ENCODE results near the gene LIPM. TPM values are rescaled to one million over a fixed set of nuclear protein-coding genes. Genes with fewer than 3 reads are reported as not detected.

LIPM gene
- total RNA-seq, 1 experiment from 2014 or later = not detected

DNA sequence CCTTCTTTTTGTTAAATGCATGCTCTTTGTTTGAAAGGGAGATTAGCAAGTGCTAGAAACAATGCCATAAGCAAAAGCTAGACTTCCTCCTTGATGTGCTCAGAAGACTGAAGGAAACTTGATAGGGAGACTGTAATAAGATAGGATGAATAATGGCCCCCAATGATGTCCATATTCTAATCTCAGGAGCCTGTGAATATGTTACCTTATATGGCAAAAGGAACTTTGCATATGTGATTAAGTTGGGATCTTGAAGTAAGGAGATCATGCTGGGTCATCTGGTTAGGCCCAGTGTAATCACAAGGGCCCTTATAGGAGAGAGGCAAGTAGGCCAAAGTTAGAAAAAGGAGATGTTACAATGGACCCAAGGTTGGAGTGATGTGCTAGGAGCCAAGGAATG lies 13.6 kb upstream of the LIPM start:
- Histone ChIP-seq H3K79me2 (ENCODE audit: low read length) (no peaks in the 10 kb centered on the region), H3K36me3 (ENCODE audit: low read depth, low read length) (no peaks in the 10 kb centered on the region), H3K9me3 (ENCODE audit: low read length) (no peaks in the 10 kb centered on the region), H3K4me2 (ENCODE audit: low read length) (no peak overlapping the region), H2AFZ (ENCODE audit: low read length) (no peak overlapping the region), H3K27ac (ENCODE audit: low read length) (no peak overlapping the region), H4K20me1 (ENCODE audit: low read length) (no peaks in the 10 kb centered on the region), H3K4me3 (ENCODE audit: low read length) (no peak overlapping the region), H3K9ac (ENCODE audit: low read length) (no peak overlapping the region), H3K9me2 (replicated peaks; ENCODE audit: low read length) (no peaks in the 10 kb centered on the region), H3K27me3 (ENCODE audit: low read length) (no peaks in the 10 kb centered on the region), H3K4me1 (ENCODE audit: insufficient read depth, low read length) (peaks cover 10% of the 10 kb centered on the region), H3F3A (ENCODE audit: low read length, unreplicated experiment) (no peaks in the 10 kb centered on the region)
- TF ChIP-seq EZH2 (IDR thresholded peaks at IDR 0.05; ENCODE audit: low read length, unreplicated experiment) (no peak), EZH2phosphoT487 (IDR thresholded peaks at IDR 0.05; ENCODE audit: borderline replicate concordance, low read length) (no peak)
- TF ChIP-seq, protein P1, sequence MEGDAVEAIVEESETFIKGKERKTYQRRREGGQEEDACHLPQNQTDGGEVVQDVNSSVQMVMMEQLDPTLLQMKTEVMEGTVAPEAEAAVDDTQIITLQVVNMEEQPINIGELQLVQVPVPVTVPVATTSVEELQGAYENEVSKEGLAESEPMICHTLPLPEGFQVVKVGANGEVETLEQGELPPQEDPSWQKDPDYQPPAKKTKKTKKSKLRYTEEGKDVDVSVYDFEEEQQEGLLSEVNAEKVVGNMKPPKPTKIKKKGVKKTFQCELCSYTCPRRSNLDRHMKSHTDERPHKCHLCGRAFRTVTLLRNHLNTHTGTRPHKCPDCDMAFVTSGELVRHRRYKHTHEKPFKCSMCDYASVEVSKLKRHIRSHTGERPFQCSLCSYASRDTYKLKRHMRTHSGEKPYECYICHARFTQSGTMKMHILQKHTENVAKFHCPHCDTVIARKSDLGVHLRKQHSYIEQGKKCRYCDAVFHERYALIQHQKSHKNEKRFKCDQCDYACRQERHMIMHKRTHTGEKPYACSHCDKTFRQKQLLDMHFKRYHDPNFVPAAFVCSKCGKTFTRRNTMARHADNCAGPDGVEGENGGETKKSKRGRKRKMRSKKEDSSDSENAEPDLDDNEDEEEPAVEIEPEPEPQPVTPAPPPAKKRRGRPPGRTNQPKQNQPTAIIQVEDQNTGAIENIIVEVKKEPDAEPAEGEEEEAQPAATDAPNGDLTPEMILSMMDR (conservative IDR thresholded peaks at IDR 0.05; ENCODE audit: low read depth, low read length) = no peak
- DNase-seq (no peak), ATAC-seq (no peak)
- no TSS peak for BruUV-seq (replicated peaks)
- ChIA-PET POLR2A (ENCODE audit: unreplicated experiment) (no interaction called here), CTCF (no interaction called here)
- intact Hi-C loops (cut with micrococcal nuclease) = no loop called here

DNA sequence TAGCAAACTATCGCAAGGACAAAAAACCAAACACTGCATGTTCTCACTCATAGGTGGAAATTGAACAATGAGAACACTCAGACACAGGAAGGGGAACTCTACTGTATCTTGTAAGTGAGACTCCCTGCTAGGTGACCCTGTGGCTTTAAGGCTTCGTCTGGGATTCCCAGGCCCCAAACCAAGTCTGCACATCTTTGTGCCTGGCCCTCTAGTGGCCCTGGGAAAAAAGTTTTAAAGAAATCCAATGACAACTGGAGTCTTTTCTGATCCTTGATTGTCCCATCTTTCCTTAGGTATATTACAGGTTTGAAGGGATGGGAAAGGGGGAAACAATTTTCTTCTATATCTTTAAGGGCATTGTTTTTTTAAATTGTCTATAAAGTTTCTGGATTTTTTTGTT lies 10.6 kb upstream of the LIPM start:
- H3K27ac ChIP-seq (ENCODE audit: low read length) = no peak overlapping the region
- DNase-seq (peak; percentile 38), ATAC-seq (no peak; the same call in 1 of the 2 replicates)
- ChIA-PET POLR2A (ENCODE audit: unreplicated experiment) (no interaction called here), CTCF (no interaction called here)
- H3K4me1 ChIP-seq (ENCODE audit: insufficient read depth, low read length) = peaks cover 16% of the 10 kb centered on the region
- H3K79me2 ChIP-seq (ENCODE audit: low read length) = no peaks in the 10 kb centered on the region
- no peak overlapping the region for H3K4me3 ChIP-seq (ENCODE audit: low read length)
- H3K36me3 ChIP-seq (ENCODE audit: low read depth, low read length) = no peaks in the 10 kb centered on the region
- TF ChIP-seq, protein P1 (conservative IDR thresholded peaks at IDR 0.05; ENCODE audit: low read depth, low read length) = peak; percentile 62
- TF ChIP-seq EZH2 (IDR thresholded peaks at IDR 0.05; ENCODE audit: low read length, unreplicated experiment) = no peak
- H3K9ac ChIP-seq (ENCODE audit: low read length) = no peak overlapping the region
- no peaks in the 10 kb centered on the region for H3F3A ChIP-seq (ENCODE audit: low read length, unreplicated experiment)
- no peak overlapping the region for H2AFZ ChIP-seq (ENCODE audit: low read length)
- H3K9me2 ChIP-seq (replicated peaks; ENCODE audit: low read length) = no peaks in the 10 kb centered on the region
- H3K27me3 ChIP-seq (ENCODE audit: low read length) = no peaks in the 10 kb centered on the region
- H3K4me2 ChIP-seq (ENCODE audit: low read length) = no peak overlapping the region
- intact Hi-C loops (cut with micrococcal nuclease) = no loop called here
- BruUV-seq (replicated peaks) = no TSS peak
- no peaks in the 10 kb centered on the region for H4K20me1 ChIP-seq (ENCODE audit: low read length)
- H3K9me3 ChIP-seq (ENCODE audit: low read length) = no peaks in the 10 kb centered on the region

DNA sequence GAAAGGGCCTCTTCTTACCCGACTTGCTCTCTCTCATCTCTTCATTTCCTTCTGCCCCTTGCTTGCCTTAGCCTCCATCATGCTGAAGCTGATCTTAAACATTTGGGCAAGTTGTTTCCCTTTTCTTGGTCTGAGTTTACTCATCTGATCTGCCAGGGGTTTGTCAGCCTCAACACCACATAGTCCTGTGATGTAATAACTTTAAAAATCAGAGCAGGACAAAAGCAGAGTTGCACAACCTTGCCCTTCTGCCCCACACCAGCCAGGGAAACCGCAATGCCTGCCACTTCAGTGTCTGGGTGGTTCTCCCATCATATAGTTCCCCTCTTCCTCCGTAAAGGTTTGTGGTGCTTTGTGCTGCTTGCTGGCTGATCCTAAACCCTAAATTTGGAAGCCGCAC lies 9.9 kb upstream of the LIPM start:
- no peaks in the 10 kb centered on the region for H3F3A ChIP-seq (ENCODE audit: low read length, unreplicated experiment)
- H3K27ac ChIP-seq (ENCODE audit: low read length) = no peak overlapping the region
- no peak overlapping the region for H2AFZ ChIP-seq (ENCODE audit: low read length)
- no peaks in the 10 kb centered on the region for H3K9me2 ChIP-seq (replicated peaks; ENCODE audit: low read length)
- TF ChIP-seq, protein P1 (conservative IDR thresholded peaks at IDR 0.05; ENCODE audit: low read depth, low read length) = no peak
- no peak for TF ChIP-seq EZH2phosphoT487 (IDR thresholded peaks at IDR 0.05; ENCODE audit: borderline replicate concordance, low read length)
- no peak for TF ChIP-seq EZH2 (IDR thresholded peaks at IDR 0.05; ENCODE audit: low read length, unreplicated experiment)
- H3K4me1 ChIP-seq (ENCODE audit: insufficient read depth, low read length) = peaks cover 16% of the 10 kb centered on the region
- H3K9ac ChIP-seq (ENCODE audit: low read length) = no peak overlapping the region
- H3K9me3 ChIP-seq (ENCODE audit: low read length) = no peaks in the 10 kb centered on the region
- CTCF ChIA-PET = no interaction called here
- BruUV-seq (replicated peaks) = no TSS peak
- DNase-seq (peak; percentile 31), ATAC-seq (no peak)
- no peak overlapping the region for H3K4me2 ChIP-seq (ENCODE audit: low read length)
- no peaks in the 10 kb centered on the region for H3K79me2 ChIP-seq (ENCODE audit: low read length)
- POLR2A ChIA-PET (ENCODE audit: unreplicated experiment) = no interaction called here
- H3K36me3 ChIP-seq (ENCODE audit: low read depth, low read length) = no peaks in the 10 kb centered on the region
- no peaks in the 10 kb centered on the region for H3K27me3 ChIP-seq (ENCODE audit: low read length)
- H3K4me3 ChIP-seq (ENCODE audit: low read length) = no peak overlapping the region
- H4K20me1 ChIP-seq (ENCODE audit: low read length) = no peaks in the 10 kb centered on the region
- intact Hi-C loops (cut with micrococcal nuclease) = no loop called here

Data from PC-3 (cell line).